Vagina (tissue), 2 donors: ENCODE measurements around the gene GPC1.

ENCODE experiments used
- CTCF ChIP-seq, 3 experiments: fragments of 450-650 bp in 2 of 3; fragments of 200-600 bp in 1 of 3; sonication (generic) in 1 of 3; IDR thresholded peaks; one replicate each; pipeline ENCODE4 v1.5.1; 2017 to 2019; ENCODE audit warnings: antibody characterized with exemption in 3 of 3, mild to moderate bottlenecking in 2 of 3, moderate library complexity in 2 of 3
- POLR2A ChIP-seq, 2 donors: fragments of 450-650 bp; IDR thresholded peaks; one replicate each; pipeline ENCODE4 v1.6.1; 2017; ENCODE audit warnings: antibody characterized with exemption in 2 of 2, mild to moderate bottlenecking in 2 of 2, moderate library complexity in 2 of 2
- POLR2AphosphoS5 ChIP-seq, 2 donors: sonication (generic); formaldehyde crosslinking; IDR thresholded peaks; one replicate each; pipeline ENCODE4 v1.9.0; 2017; ENCODE audit warnings: antibody characterized with exemption in 2 of 2, mild to moderate bottlenecking in 2 of 2, low read depth in 1 of 2; ENCODE audit not compliant: insufficient read depth in 1 of 2

- TF ChIP-seq CTCF (IDR thresholded peaks at IDR 0.05) (no peak), POLR2AphosphoS5 (IDR thresholded peaks at IDR 0.05; ENCODE audit: insufficient read depth in 1 of 2, low read depth in 1 of 2) (no peak), POLR2A (IDR thresholded peaks at IDR 0.05) (peak in 1 of 2 donors; percentile 69)
Observed at GRCh38 chr2:240435457-240435947, at the start of gene GPC1.
